NCI-H82 treated with DMSO at 0.1 percent for 48 hours (cell line): ENCODE measurements around the gene PTPRCAP.
"Not testable (repeated sequence)": the region's sequence is repeated elsewhere in the genome, so short reads cannot be mapped to it uniquely, and the experiment has no call there.

Source experiments
- DNase-seq: peaks from one replicate; lab custom pipeline; 2025; ENCODE audit not compliant: unreplicated experiment; lab: John Stamatoyannopoulos, UW

PTPRCAP gene

DNA sequence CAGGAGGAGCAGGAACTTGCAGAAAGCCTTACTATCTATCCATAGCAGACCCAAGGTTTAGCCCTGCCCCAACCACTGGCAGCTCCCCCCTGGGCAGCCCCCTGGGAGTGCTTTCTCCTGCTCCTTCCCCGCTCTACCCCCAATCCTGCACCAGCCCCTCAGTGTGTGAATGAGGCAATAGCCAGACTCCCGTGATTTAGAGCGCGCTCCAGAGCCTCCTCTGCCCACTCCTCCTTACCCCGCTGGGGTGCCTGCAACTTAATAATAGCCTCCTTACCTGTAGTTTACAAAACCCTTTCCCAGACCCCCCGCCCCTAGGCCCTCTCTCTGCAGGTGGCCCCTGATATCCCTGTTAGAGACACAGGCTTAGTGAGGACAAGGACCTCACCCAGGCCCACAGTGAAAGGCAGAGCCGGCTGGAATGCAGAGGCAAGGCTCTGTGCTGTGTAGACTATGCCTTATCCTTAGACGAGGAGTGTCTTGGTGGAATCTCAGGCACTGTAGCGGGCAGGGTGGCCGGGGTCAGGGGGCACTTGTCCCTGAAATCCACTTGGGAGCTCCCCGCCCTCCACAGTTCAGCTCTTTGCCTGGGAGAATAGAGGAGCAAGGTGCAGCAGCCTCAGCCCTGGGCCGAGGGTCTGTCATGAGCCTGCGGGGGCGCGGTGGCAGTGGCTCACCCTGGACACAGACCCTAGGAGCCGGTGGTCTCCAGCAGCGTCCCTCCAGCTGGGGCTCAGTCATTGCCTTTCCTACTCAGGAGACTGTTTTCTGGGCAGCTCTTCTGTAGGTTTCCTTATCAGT, 26.3 kb downstream of the PTPRCAP start:
- DNase-seq: no peak

DNA sequence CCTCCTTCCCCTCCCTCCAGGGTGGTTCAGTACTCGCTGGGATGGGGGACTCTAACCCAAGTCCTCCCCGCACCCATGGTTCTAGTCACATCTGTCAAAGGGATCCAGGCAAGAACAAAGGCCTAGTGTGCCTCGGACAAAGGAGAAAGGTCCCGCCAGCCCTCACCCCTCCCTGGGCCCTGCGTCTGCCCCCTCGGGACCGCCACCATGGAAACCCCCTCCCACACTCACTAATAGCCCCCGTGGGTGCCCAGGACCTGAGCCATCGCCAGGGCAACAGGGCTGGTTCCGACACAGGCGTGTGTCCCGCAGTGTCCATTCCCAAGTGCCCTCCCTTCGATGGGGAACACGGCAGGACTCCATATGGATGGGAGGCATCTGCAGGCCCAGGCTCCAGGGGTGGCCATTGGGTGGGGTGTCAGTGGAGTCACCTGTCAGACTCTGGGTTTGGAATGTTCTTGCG, 27.1 kb downstream of the PTPRCAP start:
- no peak for DNase-seq

GRCh38 chr11:67409781-67410368, 27.6 kb downstream of the PTPRCAP start:
- peak; percentile 0 for DNase-seq

GRCh38 chr11:67409261-67409666, 28.2 kb downstream of the PTPRCAP start:
- DNase-seq: no peak

DNA sequence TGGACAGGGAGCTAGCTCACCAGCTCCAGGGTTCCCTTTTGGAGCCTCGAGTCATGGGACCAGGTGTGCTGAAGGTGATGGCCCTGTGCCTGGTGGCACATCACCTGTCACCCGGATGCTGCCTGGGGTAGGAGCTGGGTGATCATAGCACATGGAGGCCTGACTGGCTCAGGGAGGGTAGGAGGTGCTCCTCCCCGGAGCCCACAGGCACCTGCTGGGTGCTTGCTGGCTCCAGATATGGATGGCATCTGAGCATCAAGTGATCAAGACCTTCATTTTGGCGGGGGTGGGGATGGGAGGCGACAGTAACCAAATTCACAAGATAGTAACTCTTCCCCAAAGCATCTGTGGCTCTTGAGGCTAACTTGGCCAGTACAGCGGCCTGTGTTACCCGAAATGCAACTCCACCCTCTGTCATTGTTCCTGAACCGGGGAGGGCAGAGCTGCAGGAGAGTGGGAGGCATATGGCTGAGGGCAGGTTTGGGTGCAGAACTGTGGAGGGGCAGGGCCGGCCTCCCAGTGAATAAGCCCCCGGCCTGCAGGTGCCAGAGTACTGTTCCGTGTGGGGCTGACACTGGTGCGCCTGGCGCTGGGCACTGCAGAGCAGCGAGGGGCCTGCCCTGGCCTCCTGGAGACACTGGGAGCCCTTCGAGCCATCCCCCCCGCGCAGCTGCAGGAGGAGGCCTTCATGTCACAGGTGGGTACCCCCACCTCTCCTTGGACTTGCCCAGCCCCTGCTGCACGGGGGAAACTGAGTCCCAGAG, 28.9 kb downstream of the PTPRCAP start:
- no peak for DNase-seq

GRCh38 chr11:67407688-67408163, 29.8 kb downstream of the PTPRCAP start:
- no peak for DNase-seq

- no peak for DNase-seq
Measured at GRCh38 chr11:67406969-67407687, 30.4 kb downstream of the PTPRCAP start.

DNA sequence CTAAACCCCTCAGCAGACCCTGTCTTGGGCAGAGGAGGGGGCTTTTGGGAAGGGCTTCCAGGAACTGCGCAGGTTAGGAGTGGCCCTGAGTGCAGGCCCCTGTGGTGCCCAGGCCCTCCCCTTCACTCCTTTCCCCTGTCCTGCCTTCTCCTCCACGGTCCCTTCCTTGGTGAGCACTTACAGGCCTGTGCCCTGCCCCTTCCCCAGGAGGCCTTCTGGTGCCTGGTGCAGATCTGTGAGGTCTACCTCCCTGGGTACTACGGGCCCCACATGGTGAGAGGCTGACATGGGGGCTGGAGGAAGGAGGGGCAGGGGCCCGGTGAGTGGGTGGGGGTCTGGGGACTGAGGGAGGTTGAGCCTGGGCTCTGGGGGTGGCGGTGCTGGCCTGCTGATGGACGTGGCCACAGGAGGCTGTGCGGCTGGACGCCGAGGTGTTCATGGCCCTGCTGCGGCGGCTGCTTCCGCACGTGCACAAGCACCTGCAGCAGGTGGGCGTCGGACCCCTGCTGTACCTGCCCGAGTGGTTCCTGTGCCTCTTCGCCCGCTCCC, 31.0 kb downstream of the PTPRCAP start:
- DNase-seq: no peak

- DNase-seq: no peak
Measured at GRCh38 chr11:67405688-67406339, 31.7 kb downstream of the PTPRCAP start.

DNA sequence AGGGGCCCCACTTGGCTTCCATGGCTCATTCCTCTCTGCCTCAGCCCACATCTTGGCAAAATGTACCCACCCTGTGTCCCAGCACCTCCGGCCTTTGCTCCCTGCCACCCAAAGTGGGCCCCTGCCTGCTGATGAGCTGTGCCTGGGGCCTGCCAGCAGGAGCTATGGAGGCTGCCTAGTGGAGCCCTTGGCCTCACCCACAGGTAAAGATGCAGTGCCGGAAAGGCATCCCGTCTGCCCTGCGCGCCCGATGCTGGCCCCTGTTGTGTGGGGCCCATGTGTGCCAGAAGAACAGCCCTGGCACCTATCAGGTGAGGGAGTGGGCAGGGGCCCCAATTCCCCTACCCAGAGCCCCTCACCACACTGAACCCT, 32.3 kb downstream of the PTPRCAP start:
- no peak for DNase-seq

DNA sequence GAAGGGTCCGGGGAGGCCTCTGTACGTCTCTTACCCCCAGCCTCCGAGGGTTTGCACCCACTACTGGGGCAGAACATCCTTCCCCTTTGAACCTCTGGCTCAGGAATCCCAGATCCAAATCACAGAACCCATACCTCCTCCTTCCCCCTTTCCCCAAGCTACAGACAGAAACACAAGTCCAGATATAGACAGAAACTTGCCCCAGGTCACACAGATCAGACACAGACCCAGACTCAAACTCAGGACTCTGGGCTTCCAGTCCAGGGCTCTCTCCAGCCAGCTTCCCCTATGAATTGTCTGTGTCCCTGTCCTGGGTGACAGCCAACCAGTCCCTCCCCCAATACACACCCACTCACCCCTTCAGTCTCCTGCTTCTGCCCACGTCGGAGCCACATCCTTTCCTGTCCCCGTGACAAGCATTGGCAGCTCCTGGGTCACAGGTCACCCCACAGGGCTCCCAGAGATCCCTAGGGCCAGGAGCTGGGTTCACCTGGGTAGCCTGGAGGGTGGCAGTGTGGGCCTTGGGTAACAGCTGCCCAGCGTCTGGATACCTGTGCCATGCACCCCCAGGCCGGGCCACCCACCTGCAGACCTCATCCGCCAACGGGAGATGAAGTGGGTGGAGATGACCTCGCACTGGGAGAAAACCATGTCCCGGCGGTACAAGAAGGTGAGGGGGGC, 32.8 kb downstream of the PTPRCAP start:
- no peak for DNase-seq

DNA sequence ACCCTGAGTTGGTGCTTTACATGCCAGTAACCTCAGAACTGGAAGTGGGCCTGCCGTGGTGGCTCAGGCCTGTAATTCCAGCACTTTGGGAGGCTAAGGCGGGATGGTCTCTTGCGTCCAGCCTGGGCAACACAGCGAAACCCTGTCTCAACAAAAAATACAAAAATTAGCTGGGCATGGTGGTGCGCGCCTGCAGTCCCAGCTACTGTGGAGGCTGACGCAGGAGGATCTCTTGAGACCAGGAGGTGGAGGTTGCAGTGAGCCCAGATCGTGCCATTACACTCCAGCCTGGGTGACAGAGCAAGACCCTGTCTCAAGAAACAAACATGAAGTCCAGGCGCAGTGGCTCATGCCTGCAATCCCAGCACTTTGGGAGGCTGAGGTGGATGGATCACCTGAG, 34.4 kb downstream of the PTPRCAP start:
- DNase-seq: not testable (repeated sequence)

- DNase-seq: peak; percentile 11
Measured at GRCh38 chr11:67402192-67402839, 35.2 kb downstream of the PTPRCAP start.

GRCh38 chr11:67401495-67402191, 35.8 kb downstream of the PTPRCAP start, which contains the start of gene PPP1CA:
Gene PPP1CA, minus strand, starts transcription at chr11:67401858. Its CDS starts 76 bp downstream, at chr11:67401782.
- peak; percentile 73 for DNase-seq

- DNase-seq: no peak
Measured at GRCh38 chr11:67400942-67401494, 36.5 kb downstream of the PTPRCAP start.

DNA sequence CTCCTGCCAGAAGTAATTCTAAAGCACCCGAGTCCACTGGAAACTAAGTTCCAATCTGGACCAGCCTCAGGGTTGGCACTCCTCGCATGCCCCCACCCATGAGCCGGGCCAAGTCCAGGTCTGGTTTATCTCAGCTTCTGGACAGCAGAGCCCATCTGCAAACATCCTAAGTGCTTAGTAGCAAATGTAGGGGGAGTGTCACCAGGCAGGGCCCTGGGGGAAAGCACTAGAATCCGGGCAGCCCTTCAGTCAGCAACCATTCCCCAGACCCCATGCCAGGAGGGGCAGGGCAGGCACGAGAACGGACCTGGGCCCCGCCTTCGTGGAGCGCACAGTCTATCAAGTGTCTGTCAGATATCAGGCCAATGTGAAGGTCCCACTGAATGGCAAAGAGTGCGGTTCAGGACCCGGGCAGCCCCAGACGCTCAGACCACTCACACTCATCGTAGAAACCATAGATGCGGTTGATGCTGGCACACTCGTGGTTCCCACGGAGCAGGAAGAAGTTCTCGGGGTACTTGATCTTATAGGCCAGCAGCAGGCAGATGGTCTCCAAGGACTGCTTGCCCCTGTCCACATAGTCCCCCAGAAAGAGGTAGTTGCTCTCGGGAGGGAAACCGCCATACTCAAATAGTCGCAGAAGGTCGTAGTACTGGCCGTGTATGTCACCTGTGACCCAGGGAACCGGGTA, 37.1 kb downstream of the PTPRCAP start:
- no peak for DNase-seq
